Activated naive CD4-positive, alpha-beta T cell treated with anti-CD3 and anti-CD28 coated beads, Interleukin-2, amount 50 U/mL, for 24 hours (primary cell): ENCODE measurements around the gene SHOC2.

ENCODE experiments used
- H3K27ac Mint-ChIP-seq: one replicate; pipeline ENCODE4 v1.8.0; 2021; ENCODE audit warnings: mild to moderate bottlenecking, mixed read lengths
- H3K27me3 Mint-ChIP-seq: one replicate; pipeline ENCODE4 v1.8.0; 2021; ENCODE audit warnings: mixed read lengths
- H3K36me3 Mint-ChIP-seq: one replicate; pipeline ENCODE4 v1.8.0; 2021; ENCODE audit warnings: mixed read lengths
- H3K4me1 Mint-ChIP-seq: one replicate; pipeline ENCODE4 v1.8.0; 2021; ENCODE audit warnings: mixed read lengths
- H3K4me3 Mint-ChIP-seq: one replicate; pipeline ENCODE4 v1.8.0; 2021; ENCODE audit warnings: mild to moderate bottlenecking, mixed read lengths
- H3K9me3 Mint-ChIP-seq: one replicate; pipeline ENCODE4 v1.8.0; 2021; ENCODE audit warnings: mixed read lengths

SHOC2 gene

DNA sequence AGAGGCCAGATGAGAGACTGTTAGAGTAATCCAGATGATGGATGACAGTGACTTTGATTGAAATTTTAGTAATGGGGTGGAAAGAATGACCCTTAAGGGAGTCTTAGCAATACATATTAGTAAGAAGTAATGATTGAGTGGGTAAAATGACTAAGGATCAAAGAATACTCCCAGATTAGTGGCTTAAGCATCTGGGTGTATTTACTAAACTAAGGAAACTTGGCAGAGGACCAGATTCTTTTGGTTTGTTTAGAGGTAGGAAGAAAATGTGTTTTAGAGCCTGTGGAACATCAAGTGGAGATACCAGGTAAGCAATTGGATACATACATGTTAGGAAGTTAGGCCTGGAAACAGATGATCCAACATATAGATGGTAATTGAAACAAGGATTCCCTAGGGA, 98.6 kb downstream of the SHOC2 start:
- Mint-ChIP-seq H3K27ac (no peak overlapping the region), H3K4me1 (peaks cover 10% of the 10 kb centered on the region), H3K36me3 (peaks cover 49% of the 10 kb centered on the region), H3K4me3 (no peak overlapping the region), H3K27me3 (no peaks in the 10 kb centered on the region), H3K9me3 (peaks cover 20% of the 10 kb centered on the region)

DNA sequence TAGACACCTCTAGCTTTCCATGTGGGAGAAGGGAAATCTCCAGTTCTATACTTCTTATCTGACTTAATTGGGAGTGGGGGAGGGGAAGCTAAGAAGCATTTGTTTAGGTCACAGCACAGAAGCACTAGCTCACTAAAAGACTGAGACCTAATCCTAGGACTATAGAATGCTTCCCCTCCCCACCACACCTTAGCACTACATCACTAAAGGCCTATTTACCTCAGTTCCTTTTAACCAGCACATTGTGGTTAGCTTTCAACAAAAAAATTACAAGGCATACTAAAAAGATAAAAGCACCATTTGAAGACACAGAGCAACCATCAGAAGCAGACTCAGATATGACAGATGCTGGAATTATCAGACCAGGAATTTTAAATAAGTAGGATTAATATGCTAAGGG, 103.7 kb downstream of the SHOC2 start:
- Mint-ChIP-seq H3K27ac (no peak overlapping the region), H3K9me3 (peaks cover 38% of the 10 kb centered on the region), H3K36me3 (peaks cover 47% of the 10 kb centered on the region)

DNA sequence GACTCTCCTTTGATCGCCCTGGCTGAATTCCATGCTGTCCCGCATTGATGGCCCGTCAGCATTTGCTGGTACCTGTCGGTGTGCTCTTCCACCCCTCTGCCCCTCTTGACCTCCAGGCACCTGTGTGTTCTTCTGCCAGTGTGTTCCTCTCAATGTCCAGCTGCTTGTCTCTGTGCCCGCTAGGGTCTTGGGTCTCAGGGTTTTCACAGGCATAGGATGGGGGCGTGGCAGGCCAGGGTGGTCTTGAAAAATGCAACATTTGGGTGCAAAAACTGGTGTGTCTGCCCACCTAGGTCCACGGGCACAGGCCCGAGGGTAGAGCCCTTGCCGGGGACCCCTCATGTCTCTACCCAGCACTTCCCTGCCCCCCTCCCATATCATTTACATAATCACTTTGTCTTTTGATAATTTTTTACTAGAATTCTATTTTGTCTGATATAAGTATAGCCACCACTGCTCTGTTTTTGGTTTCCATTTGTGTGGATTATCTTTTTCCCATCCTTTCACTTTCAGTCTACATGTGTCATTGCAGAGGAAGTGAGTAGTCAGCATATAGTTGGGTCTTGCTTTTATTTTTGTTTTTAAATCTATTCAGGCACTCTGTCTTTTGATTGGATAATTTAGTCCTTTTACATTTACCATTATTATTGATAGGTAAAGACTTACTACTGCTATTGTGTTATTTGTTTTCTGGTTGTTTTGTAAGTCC, 110.8 kb downstream of the SHOC2 start:
- H3K4me1 Mint-ChIP-seq: peaks cover 5% of the 10 kb centered on the region
- H3K4me3 Mint-ChIP-seq: no peak overlapping the region
- peaks cover 22% of the 10 kb centered on the region for H3K9me3 Mint-ChIP-seq
- H3K27me3 Mint-ChIP-seq: no peaks in the 10 kb centered on the region
- no peak overlapping the region for H3K27ac Mint-ChIP-seq
- H3K36me3 Mint-ChIP-seq: peaks cover 34% of the 10 kb centered on the region

More for the DNA sequence above, 103.7 kb downstream of the SHOC2 start:
- no peak overlapping the region for H3K4me3 Mint-ChIP-seq
- H3K27me3 Mint-ChIP-seq: no peaks in the 10 kb centered on the region
- H3K4me1 Mint-ChIP-seq: peaks cover 3% of the 10 kb centered on the region

DNA sequence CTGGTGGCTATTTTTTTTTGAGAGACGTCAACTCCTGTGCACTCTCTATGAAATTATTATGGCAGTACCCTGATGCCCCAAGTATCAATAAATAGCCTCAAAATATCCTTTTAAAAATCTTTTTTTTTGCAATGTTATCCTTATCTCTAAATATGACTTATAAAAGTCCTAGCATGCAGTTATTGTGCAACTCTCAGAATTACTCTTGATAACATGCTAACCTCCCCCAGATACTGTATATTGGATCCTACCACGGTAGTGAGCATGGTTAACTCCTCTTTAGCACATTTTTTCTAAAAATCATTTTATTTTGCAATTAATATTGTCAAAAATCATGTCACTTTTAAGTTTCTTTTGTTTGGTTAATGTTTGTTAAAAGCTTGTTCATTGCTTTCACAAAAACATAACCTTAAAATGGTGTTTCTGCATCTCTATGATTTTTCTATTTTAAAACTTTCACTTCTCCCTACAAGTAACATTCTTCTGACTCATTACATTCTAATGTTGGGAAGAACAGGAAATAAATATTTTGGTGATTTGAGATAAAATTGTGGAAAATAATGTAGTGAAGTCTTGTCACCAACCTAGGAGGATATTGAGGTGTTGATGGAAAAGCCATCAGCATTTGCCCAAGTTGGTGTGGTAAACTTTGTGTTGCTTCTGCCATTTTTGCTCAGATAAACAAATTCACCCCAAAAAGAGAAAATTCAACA, 115.3 kb downstream of the SHOC2 start:
- Mint-ChIP-seq H3K27me3 (no peaks in the 10 kb centered on the region), H3K4me1 (peaks cover 5% of the 10 kb centered on the region), H3K9me3 (peaks cover 7% of the 10 kb centered on the region), H3K36me3 (peaks cover 18% of the 10 kb centered on the region), H3K27ac (no peak overlapping the region), H3K4me3 (no peak overlapping the region)

DNA sequence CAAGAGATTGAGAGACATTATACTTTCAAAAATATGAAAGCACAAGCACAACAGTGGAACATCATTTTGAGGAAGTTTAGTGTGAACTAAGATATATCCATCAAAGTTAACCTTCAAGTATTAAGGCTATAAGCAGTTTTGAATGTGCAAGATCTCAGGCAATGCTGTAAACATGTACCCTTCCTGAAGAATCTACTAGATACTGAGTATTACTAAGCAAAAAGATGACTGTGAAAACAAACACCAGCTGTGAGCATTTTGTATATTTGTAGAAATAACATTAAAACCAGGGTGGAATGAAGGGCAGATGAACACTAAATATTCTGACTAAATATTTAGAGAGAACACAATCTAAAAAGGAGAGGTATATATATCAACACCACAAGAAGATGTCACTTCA, 116.1 kb downstream of the SHOC2 start:
- Mint-ChIP-seq H3K9me3 (peaks cover 10% of the 10 kb centered on the region), H3K27me3 (no peaks in the 10 kb centered on the region), H3K4me1 (peaks cover under 1% of the 10 kb centered on the region), H3K36me3 (peaks cover 17% of the 10 kb centered on the region), H3K27ac (no peak overlapping the region), H3K4me3 (no peak overlapping the region)

DNA sequence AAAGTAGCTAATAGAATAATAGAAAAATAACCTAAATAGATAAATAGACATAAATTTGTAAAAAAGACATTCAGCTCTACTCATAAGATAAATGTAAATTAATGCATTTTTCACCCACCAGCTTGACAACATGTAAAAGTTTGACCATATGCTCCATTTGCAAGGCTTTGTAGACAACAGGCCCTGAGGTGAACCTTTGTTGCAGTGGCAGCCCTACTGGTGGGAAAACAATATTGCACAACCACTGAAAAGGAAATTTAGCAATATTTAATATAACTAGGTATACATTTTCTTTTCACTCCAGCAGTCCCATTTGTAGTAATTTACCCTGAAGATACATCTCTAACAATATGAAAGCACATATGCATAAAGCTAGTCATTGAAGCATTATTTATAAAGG, 118.5 kb downstream of the SHOC2 start:
- Mint-ChIP-seq H3K9me3 (peaks cover 20% of the 10 kb centered on the region), H3K27ac (no peak overlapping the region), H3K4me1 (no peaks in the 10 kb centered on the region), H3K36me3 (peaks cover 16% of the 10 kb centered on the region), H3K4me3 (no peak overlapping the region), H3K27me3 (peaks cover 6% of the 10 kb centered on the region)

DNA sequence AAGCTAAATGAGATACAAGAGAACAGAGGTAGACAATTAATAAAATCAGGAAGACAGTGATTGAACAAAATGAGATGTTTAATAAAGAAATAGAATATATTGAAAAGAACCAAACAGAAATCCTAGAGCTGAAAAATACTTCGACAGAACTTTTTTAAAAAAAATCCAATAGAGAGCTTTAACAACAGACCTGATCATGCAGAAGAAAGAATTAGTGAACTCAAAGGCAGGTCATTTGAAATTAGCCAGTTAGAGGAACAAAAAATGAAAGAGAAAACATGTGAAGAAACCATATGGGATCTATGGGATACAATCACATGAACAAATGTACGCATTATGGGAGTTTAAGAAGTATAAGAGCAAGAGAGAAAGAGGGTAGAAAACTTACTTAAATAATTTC, 120.1 kb downstream of the SHOC2 start:
- peaks cover 20% of the 10 kb centered on the region for H3K9me3 Mint-ChIP-seq
- H3K36me3 Mint-ChIP-seq: peaks cover 11% of the 10 kb centered on the region
- H3K27ac Mint-ChIP-seq: no peak overlapping the region
- H3K4me3 Mint-ChIP-seq: no peak overlapping the region
- peaks cover 7% of the 10 kb centered on the region for H3K27me3 Mint-ChIP-seq
- no peaks in the 10 kb centered on the region for H3K4me1 Mint-ChIP-seq

DNA sequence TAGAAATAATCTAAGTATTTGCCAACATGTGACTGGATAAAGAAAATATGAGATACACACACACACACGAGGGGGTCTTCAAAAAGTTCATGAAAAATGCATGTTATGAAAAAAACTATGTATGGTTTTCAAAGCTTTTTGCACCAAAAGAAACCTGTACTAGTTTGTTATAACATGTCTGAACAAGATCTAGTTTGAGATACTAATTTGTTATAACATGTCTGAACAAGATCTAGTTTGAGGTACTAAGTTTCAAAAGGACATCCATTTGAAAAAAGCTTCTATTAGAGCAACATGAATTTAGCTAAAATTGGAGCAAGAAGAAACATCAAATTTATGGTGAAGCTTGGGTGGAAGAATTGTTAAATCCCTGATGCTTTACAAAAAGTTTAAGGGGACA, 137.6 kb downstream of the SHOC2 start:
- peaks cover 23% of the 10 kb centered on the region for H3K27me3 Mint-ChIP-seq
- no peak overlapping the region for H3K4me3 Mint-ChIP-seq
- no peaks in the 10 kb centered on the region for H3K4me1 Mint-ChIP-seq
- peaks cover 11% of the 10 kb centered on the region for H3K36me3 Mint-ChIP-seq
- H3K9me3 Mint-ChIP-seq: peaks cover 22% of the 10 kb centered on the region
- H3K27ac Mint-ChIP-seq: no peak overlapping the region
